IMR-90 (cell line): ENCODE measurements around the gene RALGPS1. TPM values are rescaled to one million over a fixed set of nuclear protein-coding genes. Genes with fewer than 3 reads are reported as not detected.

ENCODE experiments used
- ATAC-seq: fragments of 200-7000 bp; cut with Tn5 transposase; 2 replicates; pipeline ENCODE4 v1.9.1; 2020; ENCODE audit warnings: low read depth, mild to moderate bottlenecking, moderate library complexity
- BruUV-seq: library from RNA; stranded (reverse); fragments of 400-500 nt; replicated peaks from 2 replicates; lab custom pipeline; 2021; lab: Mats Ljungman, UMichigan
- CTCF ChIA-PET: fragments of 300-600 bp; formaldehyde crosslinking; extraction: SDS; loops from one replicate; lab custom pipeline; 2021; ENCODE audit warnings: antibody characterized with exemption; lab: Yijun Ruan, JAX
- POLR2A ChIA-PET: fragments of 300-600 bp; sonication (Branson Sonifier 250); formaldehyde crosslinking; loops from one replicate; lab custom pipeline; 2022; ENCODE audit warnings: antibody characterized with exemption; ENCODE audit not compliant: unreplicated experiment; lab: Charles Lee
- DNase-seq: peaks from one replicate; pipeline ENCODE4 v3.0.0; 2013
- H2AFZ ChIP-seq: replicated peaks from 2 replicates; pipeline ENCODE3; 2013; ENCODE audit warnings: low read length, mild to moderate bottlenecking; ENCODE audit not compliant: poor library complexity
- H2AK5ac ChIP-seq: 2 replicates; pipeline ENCODE4 v1.6.1; 2013; ENCODE audit warnings: low read depth, low read length, inconsistent platforms
- H2AK9ac ChIP-seq: replicated peaks from 2 replicates; pipeline ENCODE3; 2013; ENCODE audit warnings: mild to moderate bottlenecking, low read depth, low read length, moderate library complexity; ENCODE audit not compliant: poor library complexity
- H2BK120ac ChIP-seq: 2 replicates; pipeline ENCODE4 v1.6.1; 2013; ENCODE audit warnings: low read depth, low read length, inconsistent platforms
- H2BK15ac ChIP-seq: 3 replicates; pipeline ENCODE4 v1.6.1; 2013; ENCODE audit warnings: low read depth, low read length, inconsistent platforms
- H2BK20ac ChIP-seq: 2 replicates; pipeline ENCODE4 v1.6.1; 2013; ENCODE audit warnings: low read depth, mild to moderate bottlenecking, inconsistent platforms, low read length, moderate library complexity
- H2BK5ac ChIP-seq: 2 replicates; pipeline ENCODE4 v1.6.1; 2013; ENCODE audit warnings: mild to moderate bottlenecking, low read depth, low read length, inconsistent platforms; ENCODE audit not compliant: poor library complexity, severe bottlenecking
- H3K14ac ChIP-seq: replicated peaks from 2 replicates; pipeline ENCODE4 v1.6.1; 2013; ENCODE audit warnings: low read depth, low read length, inconsistent platforms
- H3K18ac ChIP-seq: 2 replicates; pipeline ENCODE4 v1.6.1; 2013; ENCODE audit warnings: low read depth, low read length, control low read depth
- H3K23ac ChIP-seq: 2 replicates; pipeline ENCODE4 v1.6.1; 2013; ENCODE audit warnings: low read depth, low read length, inconsistent platforms
- H3K27ac ChIP-seq: 2 replicates; pipeline ENCODE4 v1.5.1; 2013; ENCODE audit warnings: mild to moderate bottlenecking, control low read depth, low read length; ENCODE audit not compliant: insufficient read depth
- H3K27me3 ChIP-seq: 2 replicates; pipeline ENCODE4 v1.6.1; 2013; ENCODE audit warnings: low read length; ENCODE audit not compliant: control insufficient read depth, insufficient read depth
- H3K36me3 ChIP-seq: 2 replicates; pipeline ENCODE4 v1.6.1; 2013; ENCODE audit warnings: low read length, mixed read lengths; ENCODE audit not compliant: control insufficient read depth, insufficient read depth
- H3K4ac ChIP-seq: 2 replicates; pipeline ENCODE4 v1.6.1; 2013; ENCODE audit warnings: low read depth, low read length, inconsistent platforms
- H3K4me1 ChIP-seq: 2 replicates; pipeline ENCODE4 v1.6.1; 2013; ENCODE audit warnings: low read length, mixed read lengths; ENCODE audit not compliant: control insufficient read depth, insufficient read depth
- H3K4me2 ChIP-seq: 2 replicates; pipeline ENCODE4 v1.6.1; 2013; ENCODE audit warnings: low read depth, mild to moderate bottlenecking, control low read depth, low read length, moderate library complexity
- H3K4me3 ChIP-seq: 2 replicates; pipeline ENCODE4 v1.5.1; 2013; ENCODE audit warnings: low read depth, mild to moderate bottlenecking, control low read depth, low read length, moderate library complexity; ENCODE audit not compliant: insufficient read depth
- H3K56ac ChIP-seq: 2 replicates; pipeline ENCODE4 v1.6.1; 2013; ENCODE audit warnings: low read length, inconsistent platforms; ENCODE audit not compliant: insufficient read depth; ENCODE audit errors: extremely low read depth
- H3K79me1 ChIP-seq, 2 experiments: 2 replicates each; pipeline ENCODE4 v1.6.1; 2013; ENCODE audit warnings: low read length in 2 of 2, inconsistent platforms in 1 of 2, low read depth in 1 of 2
- H3K9ac ChIP-seq: 2 replicates; pipeline ENCODE4 v1.6.1; 2013; ENCODE audit warnings: low read depth, low read length, control low read depth
- H3K9me1 ChIP-seq: 2 replicates; pipeline ENCODE4 v1.6.1; 2013; ENCODE audit warnings: low read length, inconsistent platforms; ENCODE audit not compliant: insufficient read depth
- H3K9me3 ChIP-seq: 2 replicates; pipeline ENCODE4 v1.6.1; 2013; ENCODE audit warnings: low read length; ENCODE audit not compliant: control insufficient read depth, insufficient read depth
- H4K20me1 ChIP-seq: 2 replicates; pipeline ENCODE4 v1.6.1; 2013; ENCODE audit warnings: low read length, inconsistent platforms; ENCODE audit not compliant: insufficient read depth
- H4K5ac ChIP-seq: 2 replicates; pipeline ENCODE4 v1.6.1; 2013; ENCODE audit warnings: mild to moderate bottlenecking, low read depth, low read length, control low read depth
- H4K8ac ChIP-seq, 2 experiments: 2 replicates each; pipeline ENCODE4 v1.6.1; 2013; ENCODE audit warnings: low read depth in 2 of 2, low read length in 2 of 2, control low read depth in 1 of 2, inconsistent platforms in 1 of 2
- H4K91ac ChIP-seq: 2 replicates; pipeline ENCODE4 v1.6.1; 2013; ENCODE audit warnings: low read depth, low read length, inconsistent platforms; ENCODE audit not compliant: insufficient read depth
- BHLHE40 ChIP-seq: fragments of 150-350 bp; IDR thresholded peaks from 2 replicates; pipeline ENCODE4 v1.6.1; 2016; ENCODE audit warnings: mild to moderate bottlenecking, low read depth, low read length
- CEBPB ChIP-seq: IDR thresholded peaks from 2 replicates; pipeline ENCODE4 v1.6.1; 2012; ENCODE audit warnings: low read depth, low read length, improper control_type of control experiment
- CHD1 ChIP-seq: IDR thresholded peaks from 2 replicates; pipeline ENCODE4 v1.6.1; 2012; ENCODE audit warnings: low read depth, low read length, improper control_type of control experiment
- FOS ChIP-seq: fragments of 150-350 bp; IDR thresholded peaks from 2 replicates; pipeline ENCODE4 v1.6.1; 2016; ENCODE audit warnings: low read depth, low read length
- MAZ ChIP-seq: IDR thresholded peaks from 2 replicates; pipeline ENCODE4 v1.6.1; 2012; ENCODE audit warnings: low read depth, mild to moderate bottlenecking, low read length, improper control_type of control experiment, moderate library complexity, borderline replicate concordance
- MXI1 ChIP-seq: IDR thresholded peaks from 2 replicates; pipeline ENCODE4 v1.6.1; 2012; ENCODE audit warnings: low read depth, mild to moderate bottlenecking, low read length, moderate library complexity, borderline replicate concordance
- NFE2L2 ChIP-seq: fragments of 150-350 bp; IDR thresholded peaks from 2 replicates; pipeline ENCODE4 v1.6.1; 2016; ENCODE audit warnings: low read depth, mild to moderate bottlenecking, low read length
- POLR2A ChIP-seq: IDR thresholded peaks from 2 replicates; pipeline ENCODE4 v1.6.1; 2012; ENCODE audit warnings: mild to moderate bottlenecking, low read depth, low read length
- RAD21 ChIP-seq: IDR thresholded peaks from 2 replicates; pipeline ENCODE4 v1.6.1; 2012; ENCODE audit warnings: low read length, improper control_type of control experiment
- RCOR1 ChIP-seq: IDR thresholded peaks from 2 replicates; pipeline ENCODE4 v1.6.1; 2012; ENCODE audit warnings: mild to moderate bottlenecking, low read length, improper control_type of control experiment; ENCODE audit not compliant: insufficient replicate concordance
- RFX5 ChIP-seq: IDR thresholded peaks from 2 replicates; pipeline ENCODE4 v1.8.0; 2012; ENCODE audit warnings: low read depth, mild to moderate bottlenecking, low read length, moderate library complexity
- SMC3 ChIP-seq: fragments of 150-350 bp; IDR thresholded peaks from 2 replicates; pipeline ENCODE4 v1.6.1; 2016; ENCODE audit warnings: low read depth, mild to moderate bottlenecking, antibody characterized with exemption, low read length, moderate library complexity
- WGBS, 2 experiments: methylation state at CpG; one replicate each; pipeline versions ENCODE4 v1.1.5 to v1.1.7; 2013; ENCODE audit warnings: missing lambda C conversion rate in 2 of 2; ENCODE audit not compliant: insufficient read length in 1 of 2; ENCODE audit errors: extremely low coverage in 2 of 2; 5-methylcytosine and 5-hydroxymethylcytosine counted together
- dilution Hi-C: fragments of 300-500 bp; cut with HindIII; formaldehyde crosslinking; loops from one replicate; pipeline ENCODE4 v1.14.3; 2018; ENCODE audit warnings: low sequenced_read_pairs; ENCODE audit not compliant: unreplicated experiment
- in situ Hi-C: fragments of 300-500 bp; cut with MboI; formaldehyde crosslinking; loops from 3 replicates; pipeline ENCODE4 v1.14.3; 2019; ENCODE audit warnings: low sequenced_read_pairs, inconsistent platforms, mixed read lengths
- intact Hi-C: fragments of 100-400 bp; cut with micrococcal nuclease; formaldehyde crosslinking; loops from 2 replicates; pipeline ENCODE4 v1.10.0; 2022
- polyA plus RNA-seq, 3 experiments: library from polyadenylated mRNA; depleted of rRNA; stranded (reverse); fragments of >200 nt; gene quantifications; 2 replicates each; pipeline ENCODE4 v1.2.3, GENCODE V29; 2012; ENCODE audit warnings: low replicate concordance in 1 of 3
- total RNA-seq: library from RNA; depleted of rRNA; stranded (reverse); fragments of >200 nt; gene quantifications from 2 replicates; pipeline ENCODE4 v1.2.3, GENCODE V29; 2012
- TF ChIP-seq, protein P1 (sequence below): fragments of 150-350 bp; IDR thresholded peaks from 2 replicates; pipeline ENCODE4 v1.6.1; 2017; ENCODE audit warnings: mild to moderate bottlenecking, antibody characterized with exemption, low read length, low read depth
- TF ChIP-seq, protein P2 (sequence below): conservative IDR thresholded peaks from 2 replicates; pipeline ENCODE4 v1.5.1; 2012; ENCODE audit warnings: mild to moderate bottlenecking, low read depth, low read length, improper control_type of control experiment

Gene RALGPS1
- total and polyA plus RNA-seq, 2 of the 4 experiments (the other 2 are of a cell fraction), result 0.90 to 2.8 TPM

DNA sequence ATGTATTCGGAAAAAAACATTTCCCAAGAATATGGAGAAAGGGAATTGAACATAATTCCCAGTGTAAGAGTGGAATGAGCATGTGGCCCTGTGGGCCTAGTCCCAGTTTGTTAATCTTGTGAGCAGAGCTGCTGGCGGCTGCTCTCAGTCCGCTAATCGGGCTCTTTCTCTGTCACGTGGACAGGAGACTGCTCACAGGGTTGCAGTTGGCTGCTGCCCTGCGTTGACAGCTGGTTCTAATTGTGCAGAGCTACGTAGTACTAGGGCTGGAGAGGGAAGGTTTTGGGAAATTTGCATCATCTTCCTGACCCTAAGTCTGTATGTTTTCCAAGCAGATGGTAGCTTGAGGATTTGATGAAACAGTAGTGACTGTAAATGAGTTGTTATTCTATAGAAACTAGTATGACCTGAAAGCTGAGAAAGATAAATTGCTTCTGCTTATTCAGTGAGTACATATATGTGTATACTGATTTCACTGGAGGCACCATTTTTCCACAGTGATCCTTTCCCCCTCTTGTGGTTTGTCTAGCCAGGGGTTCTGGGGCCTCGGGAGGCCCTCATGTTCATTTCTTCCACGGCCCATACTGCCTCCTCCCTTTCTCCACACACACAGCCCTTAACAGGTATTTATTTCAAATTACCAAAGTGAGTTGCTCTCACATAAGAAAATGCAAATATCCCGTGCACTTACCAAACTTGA is 107.2 kb downstream of the RALGPS1 start:
- Histone ChIP-seq H3K27me3 (no peaks in the 10 kb centered on the region), H3K4me1 (peaks cover 11% of the 10 kb centered on the region), H2AK5ac (peak overlapping the region; percentile 91; the same call in 1 of the 2 replicates), H3K18ac (peak overlapping the region; percentile 89), H3K27ac (peak overlapping the region; percentile 79; the same call in 1 of the 2 replicates), H4K20me1 (no peaks in the 10 kb centered on the region), H3K36me3 (no peaks in the 10 kb centered on the region), H3K4me3 (no peak overlapping the region), H4K8ac (peak overlapping the region; percentile 4 to 69; a peak in 1 of 4 replicates), H3K23ac (peak overlapping the region; percentile 77; the same call in 1 of the 2 replicates), H2BK5ac (peak overlapping the region; percentile 45), H2BK120ac (peak overlapping the region; percentile 88), H3K79me1 (0 out of 4 replicates have a peak, but pooled peaks cover 0 to 4% of the 10 kb centered on the region in 2 experiments), H3K4ac (peak overlapping the region; percentile 81), H2BK15ac (peak overlapping the region; percentile 82; the same call in 1 of the 3 replicates), H4K91ac (peak overlapping the region; percentile 37; the same call in 1 of the 2 replicates), H3K4me2 (no peak overlapping the region), H3K14ac (peak overlapping the region; percentile 82), H3K9me1 (peaks cover 9% of the 10 kb centered on the region), H3K9me3 (no peaks in the 10 kb centered on the region), H2BK20ac (peak overlapping the region; percentile 91), H3K56ac (no peak overlapping the region), H3K9ac (no peak overlapping the region), H4K5ac (no peak overlapping the region; the same call in 1 of the 2 replicates), H2AFZ (peak overlapping the region; percentile 33), H2AK9ac (peak overlapping the region; percentile 66)
- peak; percentile 98 for ATAC-seq
- POLR2A ChIA-PET, result no interaction called here
- dilution Hi-C loops (no loop called here), in situ Hi-C loops (no loop called here), intact Hi-C loops (no loop called here)
- BruUV-seq, result no TSS peak
- 4% methylated on average over 4 of the region's 10 CpGs; no CpG with 5 or more reads in 1 of the 2 experiments for WGBS, 2 experiments
- peak; percentile 100 for DNase-seq
- CTCF ChIA-PET, result no interaction called here
- TF ChIP-seq RFX5 (no peak), CHD1 (no peak), RAD21 (no peak), POLR2A (no peak), SMC3 (no peak), RCOR1 (peak; percentile 83), MXI1 (peak; percentile 54; the same call in 1 of the 2 replicates), BHLHE40 (peak; percentile 73), MAZ (no peak), NFE2L2 (no peak), CEBPB (peak; percentile 89), FOS (peak; percentile 42; the same call in 1 of the 2 replicates)
- TF ChIP-seq, protein P1, sequence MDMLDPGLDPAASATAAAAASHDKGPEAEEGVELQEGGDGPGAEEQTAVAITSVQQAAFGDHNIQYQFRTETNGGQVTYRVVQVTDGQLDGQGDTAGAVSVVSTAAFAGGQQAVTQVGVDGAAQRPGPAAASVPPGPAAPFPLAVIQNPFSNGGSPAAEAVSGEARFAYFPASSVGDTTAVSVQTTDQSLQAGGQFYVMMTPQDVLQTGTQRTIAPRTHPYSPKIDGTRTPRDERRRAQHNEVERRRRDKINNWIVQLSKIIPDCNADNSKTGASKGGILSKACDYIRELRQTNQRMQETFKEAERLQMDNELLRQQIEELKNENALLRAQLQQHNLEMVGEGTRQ, result peak; percentile 94
- TF ChIP-seq, protein P2, sequence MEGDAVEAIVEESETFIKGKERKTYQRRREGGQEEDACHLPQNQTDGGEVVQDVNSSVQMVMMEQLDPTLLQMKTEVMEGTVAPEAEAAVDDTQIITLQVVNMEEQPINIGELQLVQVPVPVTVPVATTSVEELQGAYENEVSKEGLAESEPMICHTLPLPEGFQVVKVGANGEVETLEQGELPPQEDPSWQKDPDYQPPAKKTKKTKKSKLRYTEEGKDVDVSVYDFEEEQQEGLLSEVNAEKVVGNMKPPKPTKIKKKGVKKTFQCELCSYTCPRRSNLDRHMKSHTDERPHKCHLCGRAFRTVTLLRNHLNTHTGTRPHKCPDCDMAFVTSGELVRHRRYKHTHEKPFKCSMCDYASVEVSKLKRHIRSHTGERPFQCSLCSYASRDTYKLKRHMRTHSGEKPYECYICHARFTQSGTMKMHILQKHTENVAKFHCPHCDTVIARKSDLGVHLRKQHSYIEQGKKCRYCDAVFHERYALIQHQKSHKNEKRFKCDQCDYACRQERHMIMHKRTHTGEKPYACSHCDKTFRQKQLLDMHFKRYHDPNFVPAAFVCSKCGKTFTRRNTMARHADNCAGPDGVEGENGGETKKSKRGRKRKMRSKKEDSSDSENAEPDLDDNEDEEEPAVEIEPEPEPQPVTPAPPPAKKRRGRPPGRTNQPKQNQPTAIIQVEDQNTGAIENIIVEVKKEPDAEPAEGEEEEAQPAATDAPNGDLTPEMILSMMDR, result no peak
